SK-N-SH treated with all-trans-retinoic acid at 6 μM for 48 hours (cell line): ENCODE measurements around the gene MCAT.

ENCODE experiments used
- CREB5 ChIP-seq: fragments of 250-450 bp; sonication (Bioruptor Pico); IDR thresholded peaks from 2 replicates; pipeline ENCODE4 v1.5.1; 2020; ENCODE audit warnings: low read depth, mild to moderate bottlenecking, moderate library complexity
- CSDC2 ChIP-seq: fragments of 250-450 bp; sonication (Bioruptor Pico); IDR thresholded peaks from 2 replicates; pipeline ENCODE4 v1.5.0; 2020; ENCODE audit warnings: mild to moderate bottlenecking, moderate library complexity
- ESRRG ChIP-seq: fragments of 250-450 bp; sonication (Bioruptor Pico); IDR thresholded peaks from 2 replicates; pipeline ENCODE4 v1.6.1; 2021; ENCODE audit warnings: mild to moderate bottlenecking
- GLIS3 ChIP-seq: fragments of 250-450 bp; sonication (Bioruptor Pico); IDR thresholded peaks from 2 replicates; pipeline ENCODE4 v1.5.0; 2020; ENCODE audit warnings: mild to moderate bottlenecking, moderate library complexity
- ISL1 ChIP-seq: fragments of 250-450 bp; sonication (Bioruptor Pico); IDR thresholded peaks from 2 replicates; pipeline ENCODE4 v2.1.2; 2022; ENCODE audit warnings: mild to moderate bottlenecking, moderate library complexity
- PATZ1 ChIP-seq: fragments of 250-450 bp; sonication (Bioruptor Pico); IDR thresholded peaks from 2 replicates; pipeline ENCODE4 v1.8.0; 2020; ENCODE audit warnings: mild to moderate bottlenecking, moderate library complexity, borderline replicate concordance
- POU6F1 ChIP-seq: fragments of 250-450 bp; sonication (Bioruptor Pico); IDR thresholded peaks from 2 replicates; pipeline ENCODE4 v1.8.0; 2021; ENCODE audit warnings: low read depth, mild to moderate bottlenecking, moderate library complexity, borderline replicate concordance
- RARB ChIP-seq: fragments of 250-450 bp; sonication (Bioruptor Pico); IDR thresholded peaks from 2 replicates; pipeline ENCODE4 v1.8.0; 2021; ENCODE audit warnings: mild to moderate bottlenecking, moderate library complexity
- TOX ChIP-seq: fragments of 250-450 bp; sonication (Bioruptor Pico); IDR thresholded peaks from 2 replicates; pipeline ENCODE4 v1.8.0; 2021; ENCODE audit warnings: mild to moderate bottlenecking, moderate library complexity, borderline replicate concordance
- ZFP3 ChIP-seq: fragments of 250-450 bp; sonication (Bioruptor Pico); IDR thresholded peaks from 2 replicates; pipeline ENCODE4 v1.5.0; 2020; ENCODE audit warnings: mild to moderate bottlenecking, moderate library complexity
- ZFP30 ChIP-seq: fragments of 450-650 bp; formaldehyde crosslinking; IDR thresholded peaks from 2 replicates; pipeline ENCODE4 v1.5.0; 2022; ENCODE audit warnings: mild to moderate bottlenecking, moderate library complexity
- ZNF565 ChIP-seq: fragments of 450-650 bp; formaldehyde crosslinking; conservative IDR thresholded peaks from 2 replicates; pipeline ENCODE4 v1.5.0; 2020; ENCODE audit warnings: low read depth, mild to moderate bottlenecking, moderate library complexity
- ZNF70 ChIP-seq: fragments of 450-650 bp; formaldehyde crosslinking; IDR thresholded peaks from 2 replicates; pipeline ENCODE4 v1.5.0; 2020; ENCODE audit warnings: mild to moderate bottlenecking, moderate library complexity
- ZNF8 ChIP-seq: fragments of 450-650 bp; formaldehyde crosslinking; IDR thresholded peaks from 2 replicates; pipeline ENCODE4 v1.5.0; 2020; ENCODE audit warnings: mild to moderate bottlenecking, moderate library complexity

- TF ChIP-seq TOX (CRISPR knock-in tag): no peak
- TF ChIP-seq POU6F1 (CRISPR knock-in tag): no peak
- no peak for TF ChIP-seq ISL1 (CRISPR knock-in tag)
- TF ChIP-seq ZFP3 (CRISPR knock-in tag): no peak
- no peak for TF ChIP-seq RARB (CRISPR knock-in tag)
- no peak for TF ChIP-seq PATZ1 (CRISPR knock-in tag)
- TF ChIP-seq ZNF70 (CRISPR knock-in tag): no peak
- no peak for TF ChIP-seq ZFP30
- TF ChIP-seq ESRRG (CRISPR knock-in tag): no peak
- TF ChIP-seq CSDC2: no peak
- no peak for TF ChIP-seq CREB5 (CRISPR knock-in tag)
- no peak for TF ChIP-seq GLIS3
- no peak for TF ChIP-seq ZNF565 (CRISPR knock-in tag)
- TF ChIP-seq ZNF8 (CRISPR knock-in tag): no peak
Measured at GRCh38 chr22:43169310-43170130, 26.3 kb upstream of the MCAT start.
